Calu3 (cell line): Measurements from ENCODE around the gene FASTKD1. TPM values are rescaled to one million over a fixed set of nuclear protein-coding genes. Genes with fewer than 3 reads are reported as not detected.
"Not testable (repeated sequence)": the region's sequence is repeated elsewhere in the genome, so short reads cannot be mapped to it uniquely, and the experiment has no call there.

Experiments
- BruUV-seq: library from RNA; stranded (reverse); fragments of 400-500 nt; replicated peaks from 2 replicates; lab custom pipeline; 2021; lab: Mats Ljungman, UMichigan
- CTCF ChIA-PET: fragments of 300-600 bp; sonication (Branson Sonifier 250); formaldehyde crosslinking; loops from one replicate; lab custom pipeline; 2022; ENCODE audit warnings: antibody characterized with exemption; lab: Charles Lee
- DNase-seq: peaks from one replicate; pipeline ENCODE4 v3.0.0; 2022
- H3K27ac Mint-ChIP-seq: one replicate; pipeline ENCODE4 v1.8.0; 2022; ENCODE audit warnings: mixed read lengths; ENCODE audit not compliant: unreplicated experiment
- H3K27me3 Mint-ChIP-seq: one replicate; pipeline ENCODE4 v1.8.0; 2022; ENCODE audit warnings: mixed read lengths; ENCODE audit not compliant: unreplicated experiment
- H3K36me3 Mint-ChIP-seq: one replicate; pipeline ENCODE4 v1.8.0; 2022; ENCODE audit warnings: mild to moderate bottlenecking, moderate library complexity, mixed read lengths; ENCODE audit not compliant: insufficient read depth, unreplicated experiment
- H3K4me1 Mint-ChIP-seq: one replicate; pipeline ENCODE4 v1.8.0; 2022; ENCODE audit warnings: mild to moderate bottlenecking, low read depth, mixed read lengths; ENCODE audit not compliant: unreplicated experiment
- H3K4me3 Mint-ChIP-seq: one replicate; pipeline ENCODE4 v1.8.0; 2022; ENCODE audit warnings: mild to moderate bottlenecking, low read depth, moderate library complexity, mixed read lengths; ENCODE audit not compliant: unreplicated experiment
- H3K9me3 Mint-ChIP-seq: one replicate; pipeline ENCODE4 v1.8.0; 2022; ENCODE audit warnings: low read depth, mixed read lengths; ENCODE audit not compliant: unreplicated experiment
- intact Hi-C: fragments of 100-400 bp; cut with micrococcal nuclease; formaldehyde crosslinking; loops from one replicate; pipeline ENCODE4 v1.10.0; 2022; ENCODE audit not compliant: unreplicated experiment
- total RNA-seq: library from RNA; stranded (reverse); gene quantifications from 2 replicates; pipeline ENCODE4 v1.2.3, GENCODE V29; 2022
- TF ChIP-seq, protein P1 (sequence below): fragments of 200-600 bp; IDR thresholded peaks from one replicate; pipeline ENCODE4 v1.8.0; 2022; ENCODE audit warnings: antibody characterized with exemption; ENCODE audit not compliant: unreplicated experiment

Gene FASTKD1
- total RNA-seq, 1 experiment from 2014 or later, result 27.0 TPM

DNA sequence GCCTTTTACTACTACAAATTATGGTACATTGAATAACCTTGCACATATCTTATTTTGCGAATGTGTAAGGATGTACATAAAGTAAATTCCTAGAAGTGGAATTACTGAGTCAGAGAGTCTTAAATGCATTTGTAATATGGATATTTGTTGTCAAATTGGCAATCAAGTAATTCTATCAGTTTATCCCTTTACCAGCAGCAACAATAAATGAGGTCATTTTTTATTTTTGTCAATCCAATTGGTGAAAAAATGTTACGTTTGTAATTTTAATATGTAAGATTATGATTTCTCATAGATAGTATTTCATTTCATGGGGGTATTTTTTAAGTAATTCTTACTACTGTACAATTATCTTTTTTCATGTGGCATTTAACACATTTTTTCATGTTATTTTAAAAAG is 25.3 kb upstream of the FASTKD1 start:
- no peaks in the 10 kb centered on the region for H3K27me3 Mint-ChIP-seq
- intact Hi-C loops, result no loop called here
- peaks cover 21% of the 10 kb centered on the region for H3K36me3 Mint-ChIP-seq
- H3K4me1 Mint-ChIP-seq, result no peaks in the 10 kb centered on the region
- H3K27ac Mint-ChIP-seq, result no peak overlapping the region
- H3K4me3 Mint-ChIP-seq, result no peak overlapping the region
- CTCF ChIA-PET, result interaction anchor here (0.6 kb wide), 1 partner anchor 39 kb away, joined by 3 read pairs; no protein-coding TSS in a partner anchor
- H3K9me3 Mint-ChIP-seq, result no peaks in the 10 kb centered on the region
- BruUV-seq, result no TSS peak
- TF ChIP-seq, protein P1, sequence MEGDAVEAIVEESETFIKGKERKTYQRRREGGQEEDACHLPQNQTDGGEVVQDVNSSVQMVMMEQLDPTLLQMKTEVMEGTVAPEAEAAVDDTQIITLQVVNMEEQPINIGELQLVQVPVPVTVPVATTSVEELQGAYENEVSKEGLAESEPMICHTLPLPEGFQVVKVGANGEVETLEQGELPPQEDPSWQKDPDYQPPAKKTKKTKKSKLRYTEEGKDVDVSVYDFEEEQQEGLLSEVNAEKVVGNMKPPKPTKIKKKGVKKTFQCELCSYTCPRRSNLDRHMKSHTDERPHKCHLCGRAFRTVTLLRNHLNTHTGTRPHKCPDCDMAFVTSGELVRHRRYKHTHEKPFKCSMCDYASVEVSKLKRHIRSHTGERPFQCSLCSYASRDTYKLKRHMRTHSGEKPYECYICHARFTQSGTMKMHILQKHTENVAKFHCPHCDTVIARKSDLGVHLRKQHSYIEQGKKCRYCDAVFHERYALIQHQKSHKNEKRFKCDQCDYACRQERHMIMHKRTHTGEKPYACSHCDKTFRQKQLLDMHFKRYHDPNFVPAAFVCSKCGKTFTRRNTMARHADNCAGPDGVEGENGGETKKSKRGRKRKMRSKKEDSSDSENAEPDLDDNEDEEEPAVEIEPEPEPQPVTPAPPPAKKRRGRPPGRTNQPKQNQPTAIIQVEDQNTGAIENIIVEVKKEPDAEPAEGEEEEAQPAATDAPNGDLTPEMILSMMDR, result no peak
- no peak for DNase-seq

DNA sequence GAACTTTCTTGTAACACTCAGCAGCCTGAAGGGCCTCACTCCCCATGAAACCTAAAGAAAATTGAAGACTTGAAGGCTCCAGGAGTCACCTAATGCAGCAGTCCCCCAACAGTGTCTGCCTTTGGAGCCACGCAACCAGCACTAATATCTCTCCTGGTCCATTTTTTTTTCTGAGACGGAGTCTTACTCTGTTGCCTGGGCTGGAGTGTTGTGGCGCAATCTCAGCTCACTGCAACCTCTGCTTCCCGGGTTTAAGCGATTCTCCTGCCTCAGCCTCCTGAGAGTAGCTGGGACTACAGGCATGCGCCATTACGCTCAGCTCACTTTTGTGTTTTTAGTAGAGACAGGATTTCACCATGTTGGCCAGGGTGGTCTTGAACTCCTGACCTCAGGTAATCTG is 22.9 kb upstream of the FASTKD1 start:
- peaks cover 19% of the 10 kb centered on the region for H3K36me3 Mint-ChIP-seq
- H3K27ac Mint-ChIP-seq, intact Hi-C loops, H3K9me3 Mint-ChIP-seq, H3K4me1 Mint-ChIP-seq, CTCF ChIA-PET, H3K27me3 Mint-ChIP-seq, H3K4me3 Mint-ChIP-seq, DNase-seq, BruUV-seq: not testable (repeated sequence)

DNA sequence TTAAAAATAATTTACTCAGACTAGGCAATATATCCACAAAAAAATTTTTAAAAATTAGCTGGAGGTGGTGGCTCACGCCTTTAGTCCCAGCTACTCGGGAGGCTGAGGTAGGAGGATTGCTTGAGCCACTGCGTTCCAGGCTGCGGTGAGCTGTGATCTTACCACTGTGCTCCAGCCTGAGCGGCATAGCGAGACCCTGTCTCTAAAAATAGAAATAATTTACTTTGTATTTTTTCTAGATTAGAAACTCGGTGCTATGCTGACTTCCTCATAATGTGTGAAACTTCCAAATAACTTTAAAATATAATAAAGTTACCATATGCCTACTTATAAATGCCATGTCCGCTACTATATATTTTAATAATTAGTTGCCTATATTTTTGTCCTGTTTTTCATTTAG is 17.1 kb upstream of the FASTKD1 start:
- no peak overlapping the region for H3K27ac Mint-ChIP-seq
- H3K4me1 Mint-ChIP-seq, result no peaks in the 10 kb centered on the region
- H3K36me3 Mint-ChIP-seq, result peaks cover 4% of the 10 kb centered on the region
- H3K9me3 Mint-ChIP-seq, result no peaks in the 10 kb centered on the region
- H3K27me3 Mint-ChIP-seq, result no peaks in the 10 kb centered on the region
- no peak overlapping the region for H3K4me3 Mint-ChIP-seq
- intact Hi-C loops, result no loop called here
- DNase-seq, result no peak
- CTCF ChIA-PET, result no interaction called here
- TF ChIP-seq, protein P1, result no peak
- BruUV-seq, result no TSS peak

DNA sequence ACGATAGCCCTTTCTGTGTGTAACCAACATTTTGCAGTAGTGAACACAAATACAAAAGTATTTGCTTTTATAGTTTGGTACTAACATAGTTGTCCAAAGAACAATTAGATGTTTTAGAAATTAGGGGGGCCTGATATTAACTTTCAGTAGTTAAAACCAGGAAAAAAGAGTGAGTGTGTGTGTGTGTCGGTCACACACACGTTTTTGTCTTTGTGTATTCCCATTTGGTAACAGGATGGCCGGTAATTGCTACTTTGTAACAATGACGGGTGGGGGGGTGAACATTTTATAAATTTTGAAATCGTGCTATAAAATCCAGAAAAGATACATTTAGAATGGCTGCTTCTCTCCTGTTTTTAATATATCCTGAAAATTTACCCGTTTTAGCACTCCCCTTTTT is 12.0 kb upstream of the FASTKD1 start:
- TF ChIP-seq, protein P1, result no peak
- BruUV-seq, result no TSS peak

DNA sequence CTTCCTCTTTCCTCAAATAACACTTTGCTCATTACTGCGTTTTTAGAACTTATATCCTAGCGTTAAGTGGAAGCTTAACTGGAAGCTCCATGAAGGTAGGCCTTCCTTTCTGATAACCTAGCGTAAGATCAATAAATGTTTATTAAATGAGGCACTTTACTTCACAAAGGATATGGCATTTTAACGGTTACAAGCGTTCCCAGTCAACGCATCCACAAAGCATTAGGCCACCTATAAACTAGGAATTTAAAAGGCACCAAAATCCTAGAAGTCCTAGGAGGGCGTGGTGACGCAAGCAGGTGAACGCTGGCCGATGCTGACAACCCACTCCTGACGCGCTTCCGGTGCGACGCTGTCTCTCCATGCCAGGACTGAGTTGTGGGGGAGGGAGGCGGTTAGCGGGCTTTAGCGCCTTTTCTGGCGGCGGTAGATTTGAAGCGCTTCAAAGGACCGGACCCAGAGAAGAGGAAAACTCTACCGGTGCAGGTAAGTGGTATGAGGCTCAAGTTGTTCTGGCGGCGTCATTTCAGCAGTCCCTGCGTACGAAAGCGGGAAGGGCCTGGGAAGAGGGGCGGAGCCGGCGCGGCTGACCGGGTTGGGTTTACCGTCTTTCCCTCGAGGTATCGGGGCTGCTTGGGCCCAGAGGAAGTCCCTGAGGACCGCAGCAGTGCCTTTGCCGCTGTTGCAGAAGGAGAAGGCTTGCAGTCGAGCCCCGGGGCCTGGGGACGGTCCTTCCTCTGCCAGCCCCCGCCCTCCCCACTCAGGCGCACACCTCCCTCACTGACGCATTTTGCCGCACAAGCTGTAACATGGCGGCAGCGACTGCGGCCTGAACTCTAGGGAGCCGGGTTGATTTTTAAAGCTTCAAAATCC is 10.6 kb upstream of the FASTKD1 start, which contains the start of gene PPIG:
PPIG (plus strand) TSS at position 347 of the 873 bp plus-strand sequence. CDS start 19,691 bp downstream, outside the sequence.
- intact Hi-C loops, result no loop called here
- peak within 1 kb of the TSS; percentile 96 for H3K27ac Mint-ChIP-seq
- H3K4me1 Mint-ChIP-seq, result no peaks in the 10 kb centered on the region
- peaks cover 28% of the 10 kb centered on the region for H3K36me3 Mint-ChIP-seq
- TF ChIP-seq, protein P1, result no peak
- CTCF ChIA-PET, result interaction anchor here (0.6 to 1.3 kb wide), 2 partner anchors 10 to 120 kb away, joined by 4 read pairs; partner anchors contain the start of gene FASTKD1
- peak; percentile 84 for DNase-seq
- peaks cover 2% of the 10 kb centered on the region for H3K9me3 Mint-ChIP-seq
- no peaks in the 10 kb centered on the region for H3K27me3 Mint-ChIP-seq
- peak within 1 kb of the TSS; percentile 94 for H3K4me3 Mint-ChIP-seq
- TSS peak; percentile 88 for BruUV-seq

More for the DNA sequence above, 12.0 kb upstream of the FASTKD1 start:
- H3K4me1 Mint-ChIP-seq, result no peaks in the 10 kb centered on the region
- peaks cover 2% of the 10 kb centered on the region for H3K9me3 Mint-ChIP-seq
- H3K27me3 Mint-ChIP-seq, result no peaks in the 10 kb centered on the region
- intact Hi-C loops, result no loop called here
- peak overlapping the region; percentile 94 for H3K4me3 Mint-ChIP-seq
- no peak for DNase-seq
- CTCF ChIA-PET, result interaction anchor here (0.6 to 1.3 kb wide), 2 partner anchors 12 to 295 kb away, joined by 4 to 5 read pairs; partner anchors contain the start of gene FASTKD1
- peaks cover 28% of the 10 kb centered on the region for H3K36me3 Mint-ChIP-seq
- peak overlapping the region; percentile 96 for H3K27ac Mint-ChIP-seq
